ENCODE data around the gene TSHB.

TSHB gene

GRCh38 chr1:115059316-115059715 lies 29.7 kb downstream of the TSHB start:
- DNase-seq (ENCODE audit: low read depth in 1 of 2, low spot score in 1 of 2) = no peak
- TF ChIP-seq CTCF (IDR thresholded peaks at IDR 0.05; ENCODE audit: insufficient read depth, low read length) (no peak), POLR2AphosphoS5 (IDR thresholded peaks at IDR 0.05; ENCODE audit: low read depth) (no peak), REST (IDR thresholded peaks at IDR 0.05; ENCODE audit: insufficient replicate concordance, low read depth) (no peak), GABPA (IDR thresholded peaks at IDR 0.05; ENCODE audit: low read depth) (no peak), SPI1 (IDR thresholded peaks at IDR 0.05; ENCODE audit: borderline replicate concordance, low read depth) (no peak)
- H3K4me3 ChIP-seq (replicated peaks; ENCODE audit: insufficient read depth, low read length) = no peak overlapping the region
- H3K27me3 ChIP-seq (ENCODE audit: insufficient read depth, poor library complexity, severe bottlenecking) = no peaks in the 10 kb centered on the region
- H3K27ac ChIP-seq (replicated peaks) = no peak overlapping the region

GRCh38 chr1:115060501-115060900 lies 30.9 kb downstream of the TSHB start:
- Histone ChIP-seq H3K27me3 (ENCODE audit: insufficient read depth, poor library complexity, severe bottlenecking) (no peaks in the 10 kb centered on the region), H3K4me3 (replicated peaks; ENCODE audit: insufficient read depth, low read length) (no peak overlapping the region), H3K27ac (replicated peaks) (no peak overlapping the region)
- TF ChIP-seq SPI1 (IDR thresholded peaks at IDR 0.05; ENCODE audit: borderline replicate concordance, low read depth) = no peak
- TF ChIP-seq REST (IDR thresholded peaks at IDR 0.05; ENCODE audit: insufficient replicate concordance, low read depth) = peak; percentile 93
- DNase-seq (ENCODE audit: low read depth in 1 of 2, low spot score in 1 of 2) = no peak

- Histone ChIP-seq H3K4me3 (replicated peaks; ENCODE audit: insufficient read depth, low read length) (no peak overlapping the region), H3K27ac (replicated peaks) (peak overlapping the region; percentile 88), H3K27me3 (ENCODE audit: insufficient read depth, poor library complexity, severe bottlenecking) (no peaks in the 10 kb centered on the region)
- peak; percentile 56 to 96 for DNase-seq (ENCODE audit: low read depth in 1 of 2, low spot score in 1 of 2)
- TF ChIP-seq SPI1 (IDR thresholded peaks at IDR 0.05; ENCODE audit: borderline replicate concordance, low read depth) = no peak
- no peak for TF ChIP-seq CTCF (IDR thresholded peaks at IDR 0.05; ENCODE audit: insufficient read depth, low read length)
- TF ChIP-seq REST (IDR thresholded peaks at IDR 0.05; ENCODE audit: insufficient replicate concordance, low read depth) = peak; percentile 40
- peak; percentile 80 for TF ChIP-seq POLR2AphosphoS5 (IDR thresholded peaks at IDR 0.05; ENCODE audit: low read depth)
Measured at GRCh38 chr1:115062542-115063004, 32.9 kb downstream of the TSHB start.
